ENCODE data around the gene OR2B6.

Gene OR2B6

GRCh38 chr6:27972750-27973149, 15.7 kb downstream of the OR2B6 start:
- DNase-seq (no peak), ATAC-seq (no peak)
- Mint-ChIP-seq H3K4me1 (no peaks in the 10 kb centered on the region), H3K4me3 (no peak overlapping the region), H3K27me3 (peaks cover 35% of the 10 kb centered on the region), H3K9me3 (no peaks in the 10 kb centered on the region), H3K27ac (no peak overlapping the region)

- ATAC-seq (no peak), DNase-seq (no peak)
- H3K4me3 Mint-ChIP-seq = no peak overlapping the region
- peaks cover 23% of the 10 kb centered on the region for H3K27me3 Mint-ChIP-seq
- no peaks in the 10 kb centered on the region for H3K4me1 Mint-ChIP-seq
- H3K27ac Mint-ChIP-seq = no peak overlapping the region
- H3K9me3 Mint-ChIP-seq = no peaks in the 10 kb centered on the region
These were observed 20.3 kb downstream of the OR2B6 start for GRCh38 chr6:27977387-27977786.

- no peak overlapping the region for H3K4me3 Mint-ChIP-seq
- no peaks in the 10 kb centered on the region for H3K4me1 Mint-ChIP-seq
- no peak overlapping the region for H3K27ac Mint-ChIP-seq
- H3K27me3 Mint-ChIP-seq = peaks cover 23% of the 10 kb centered on the region
- ATAC-seq (no peak), DNase-seq (no peak)
- no peaks in the 10 kb centered on the region for H3K9me3 Mint-ChIP-seq
These were observed 21.7 kb downstream of the OR2B6 start for GRCh38 chr6:27978705-27979104.

- H3K4me3 Mint-ChIP-seq = no peak overlapping the region
- H3K9me3 Mint-ChIP-seq = no peaks in the 10 kb centered on the region
- peaks cover 15% of the 10 kb centered on the region for H3K27me3 Mint-ChIP-seq
- H3K4me1 Mint-ChIP-seq = no peaks in the 10 kb centered on the region
- ATAC-seq (no peak), DNase-seq (no peak)
- no peak overlapping the region for H3K27ac Mint-ChIP-seq
These were observed 23.1 kb downstream of the OR2B6 start for GRCh38 chr6:27980111-27980510.

- no peak for DNase-seq
- ATAC-seq = no peak
- no peaks in the 10 kb centered on the region for H3K9me3 Mint-ChIP-seq
- no peak overlapping the region for H3K4me3 Mint-ChIP-seq
- H3K27me3 Mint-ChIP-seq = peaks cover 25% of the 10 kb centered on the region
- H3K4me1 Mint-ChIP-seq = no peaks in the 10 kb centered on the region
- H3K27ac Mint-ChIP-seq = no peak overlapping the region
These were observed 30.1 kb downstream of the OR2B6 start for GRCh38 chr6:27986928-27987725.

- no peaks in the 10 kb centered on the region for H3K9me3 Mint-ChIP-seq
- H3K27ac Mint-ChIP-seq = no peak overlapping the region
- no peaks in the 10 kb centered on the region for H3K4me1 Mint-ChIP-seq
- ATAC-seq (no peak), DNase-seq (no peak)
- H3K27me3 Mint-ChIP-seq = peaks cover 34% of the 10 kb centered on the region
- no peak overlapping the region for H3K4me3 Mint-ChIP-seq
These were observed 37.6 kb downstream of the OR2B6 start for GRCh38 chr6:27994616-27995015.

GRCh38 chr6:28000351-28001045, 43.5 kb downstream of the OR2B6 start:
- DNase-seq = no peak
- Mint-ChIP-seq H3K4me3 (no peak overlapping the region), H3K9me3 (no peaks in the 10 kb centered on the region), H3K27ac (no peak overlapping the region), H3K4me1 (no peaks in the 10 kb centered on the region), H3K27me3 (peaks cover 59% of the 10 kb centered on the region)
- no peak for ATAC-seq

GRCh38 chr6:28001351-28001750, 44.3 kb downstream of the OR2B6 start:
- no peak for ATAC-seq
- Mint-ChIP-seq H3K9me3 (no peaks in the 10 kb centered on the region), H3K27me3 (peaks cover 60% of the 10 kb centered on the region), H3K27ac (no peak overlapping the region), H3K4me3 (no peak overlapping the region), H3K4me1 (no peaks in the 10 kb centered on the region)
- no peak for DNase-seq

- no peaks in the 10 kb centered on the region for H3K9me3 Mint-ChIP-seq
- H3K27ac Mint-ChIP-seq = no peak overlapping the region
- no peak for DNase-seq
- peaks cover 56% of the 10 kb centered on the region for H3K27me3 Mint-ChIP-seq
- H3K4me1 Mint-ChIP-seq = no peaks in the 10 kb centered on the region
- no peak for ATAC-seq
- H3K4me3 Mint-ChIP-seq = no peak overlapping the region
These were observed 44.7 kb downstream of the OR2B6 start for GRCh38 chr6:28001751-28002150.

GRCh38 chr6:28002161-28002560, 45.1 kb downstream of the OR2B6 start:
- Mint-ChIP-seq H3K9me3 (no peaks in the 10 kb centered on the region), H3K27ac (no peak overlapping the region), H3K4me1 (no peaks in the 10 kb centered on the region), H3K4me3 (no peak overlapping the region), H3K27me3 (peaks cover 56% of the 10 kb centered on the region)
- ATAC-seq (no peak), DNase-seq (no peak)

- Mint-ChIP-seq H3K27ac (no peak overlapping the region), H3K27me3 (peaks cover 56% of the 10 kb centered on the region), H3K4me1 (no peaks in the 10 kb centered on the region), H3K9me3 (no peaks in the 10 kb centered on the region), H3K4me3 (no peak overlapping the region)
- DNase-seq (no peak), ATAC-seq (no peak)
These were observed 46.0 kb downstream of the OR2B6 start for GRCh38 chr6:28003059-28003458.

GRCh38 chr6:28003661-28004060, 46.6 kb downstream of the OR2B6 start:
- H3K27ac Mint-ChIP-seq = no peak overlapping the region
- DNase-seq (no peak), ATAC-seq (no peak)
- no peak overlapping the region for H3K4me3 Mint-ChIP-seq
- H3K27me3 Mint-ChIP-seq = peaks cover 59% of the 10 kb centered on the region
- H3K9me3 Mint-ChIP-seq = no peaks in the 10 kb centered on the region
- no peaks in the 10 kb centered on the region for H3K4me1 Mint-ChIP-seq

- H3K9me3 Mint-ChIP-seq = no peaks in the 10 kb centered on the region
- no peak for ATAC-seq
These were observed 47.5 kb downstream of the OR2B6 start for GRCh38 chr6:28004350-28005151.

GRCh38 chr6:28005152-28005890, 48.3 kb downstream of the OR2B6 start:
- peaks cover 49% of the 10 kb centered on the region for H3K27me3 Mint-ChIP-seq
- no peak overlapping the region for H3K27ac Mint-ChIP-seq
- ATAC-seq (no peak), DNase-seq (no peak)
- H3K4me1 Mint-ChIP-seq = no peaks in the 10 kb centered on the region
- no peak overlapping the region for H3K4me3 Mint-ChIP-seq
- peaks cover 0 to 2% of the 10 kb centered on the region in 2 donors for H3K9me3 Mint-ChIP-seq

More at GRCh38 chr6:28004350-28005151, 47.5 kb downstream of the OR2B6 start:
- no peak overlapping the region for H3K4me3 Mint-ChIP-seq
- no peak for DNase-seq
- H3K27me3 Mint-ChIP-seq = peaks cover 52% of the 10 kb centered on the region
- H3K4me1 Mint-ChIP-seq = no peaks in the 10 kb centered on the region
- no peak overlapping the region for H3K27ac Mint-ChIP-seq

- Mint-ChIP-seq H3K27ac (no peak overlapping the region), H3K27me3 (peaks cover 47% of the 10 kb centered on the region), H3K4me3 (no peak overlapping the region), H3K4me1 (no peaks in the 10 kb centered on the region), H3K9me3 (peaks cover 0 to 6% of the 10 kb centered on the region in 2 donors)
- DNase-seq (no peak), ATAC-seq (no peak)
These were observed 48.9 kb downstream of the OR2B6 start for GRCh38 chr6:28005975-28006374.

Data from stimulated activated naive CD8-positive, alpha-beta T cell treated with anti-CD3 and anti-CD28 coated beads, Interleukin-15, amount 100 ng/mL, for 72 hours (primary cell).